HG02678 (cell line): ENCODE results near the gene MMP17.

Experiments used
- ATAC-seq: cut with Tn5 transposase; IDR thresholded peaks from one replicate; pipeline ENCODE4 v1.9.1; 2021; ENCODE audit warnings: mild to moderate bottlenecking, moderate library complexity; ENCODE audit not compliant: unreplicated experiment

Gene MMP17

GRCh38 chr12:131847456-131847855 lies 19.3 kb downstream of the MMP17 start:
- ATAC-seq: no peak

GRCh38 chr12:131848753-131849152 lies 20.6 kb downstream of the MMP17 start:
- no peak for ATAC-seq

GRCh38 chr12:131849700-131850553 lies 21.7 kb downstream of the MMP17 start:
- ATAC-seq: no peak

GRCh38 chr12:131850856-131851559 lies 22.8 kb downstream of the MMP17 start:
- ATAC-seq: no peak

- ATAC-seq: no peak
Observed at GRCh38 chr12:131851741-131852550, 23.8 kb downstream of the MMP17 start.

- ATAC-seq: no peak
Observed at GRCh38 chr12:131852551-131853299, 24.5 kb downstream of the MMP17 start.

GRCh38 chr12:131853832-131854797 lies 25.9 kb downstream of the MMP17 start:
- no peak for ATAC-seq

GRCh38 chr12:131854861-131855476 lies 26.8 kb downstream of the MMP17 start:
- ATAC-seq: no peak

- ATAC-seq: no peak
Observed at GRCh38 chr12:131855521-131856142, 27.4 kb downstream of the MMP17 start.

- no peak for ATAC-seq
Observed at GRCh38 chr12:131856366-131857097, 28.3 kb downstream of the MMP17 start.

- ATAC-seq: no peak
Observed at GRCh38 chr12:131857908-131858850, 30.0 kb downstream of the MMP17 start.

GRCh38 chr12:131860472-131861260 lies 32.5 kb downstream of the MMP17 start:
- no peak for ATAC-seq

- ATAC-seq: no peak
Observed at GRCh38 chr12:131861261-131862083, 33.3 kb downstream of the MMP17 start.

- ATAC-seq: no peak
Observed at GRCh38 chr12:131862084-131862441, 33.9 kb downstream of the MMP17 start.

GRCh38 chr12:131862600-131862993 lies 34.4 kb downstream of the MMP17 start:
- ATAC-seq: no peak
